Astrocyte (in vitro differentiated cells and primary cell): ENCODE results near the gene ARHGEF35. TPM values are rescaled to one million over a fixed set of nuclear protein-coding genes. Genes with fewer than 3 reads are reported as not detected.

Source experiments
- DNase-seq: peaks from one replicate; pipeline ENCODE4 v3.0.0-alpha.2; 2010; ENCODE audit warnings: low read depth
- FAIRE-seq: peaks from 2 replicates; lab custom pipeline; 2011; peaks lifted over from hg19 to GRCh38; lab: Jason Lieb, UNC
- H2AFZ ChIP-seq: 2 replicates; pipeline ENCODE4 v1.6.0; 2012; ENCODE audit warnings: low read depth, low read length, inconsistent platforms
- H3K27ac ChIP-seq: 2 replicates; pipeline ENCODE4 v1.5.1; 2011; ENCODE audit warnings: low read depth, low read length, inconsistent platforms
- H3K27me3 ChIP-seq: 2 replicates; pipeline ENCODE4 v1.6.0; 2011; ENCODE audit warnings: low read length, inconsistent platforms; ENCODE audit not compliant: insufficient read depth
- H3K36me3 ChIP-seq: 2 replicates; pipeline ENCODE4 v1.5.1; 2011; ENCODE audit warnings: low read length, inconsistent platforms; ENCODE audit not compliant: insufficient read depth
- H3K4me1 ChIP-seq: 2 replicates; pipeline ENCODE4 v1.5.1; 2011; ENCODE audit warnings: low read length, inconsistent platforms; ENCODE audit not compliant: insufficient read depth
- H3K4me2 ChIP-seq: 2 replicates; pipeline ENCODE4 v1.6.0; 2012; ENCODE audit warnings: low read length, inconsistent platforms
- H3K4me3 ChIP-seq: 2 replicates; pipeline ENCODE4 v1.5.1; 2011; ENCODE audit warnings: low read depth, mild to moderate bottlenecking, low read length, inconsistent platforms; ENCODE audit not compliant: insufficient read depth
- H3K79me2 ChIP-seq: 2 replicates; pipeline ENCODE4 v1.6.0; 2012; ENCODE audit warnings: mild to moderate bottlenecking, low read length, inconsistent platforms; ENCODE audit not compliant: insufficient read depth
- H3K9ac ChIP-seq: 2 replicates; pipeline ENCODE4 v1.6.0; 2012; ENCODE audit warnings: mild to moderate bottlenecking, low read length, inconsistent platforms
- H3K9me3 ChIP-seq: 2 replicates; pipeline ENCODE4 v1.5.1; 2012; ENCODE audit warnings: low read depth, mild to moderate bottlenecking, low read length, inconsistent platforms; ENCODE audit not compliant: insufficient read depth
- H4K20me1 ChIP-seq: 2 replicates; pipeline ENCODE4 v1.6.0; 2012; ENCODE audit warnings: low read length, inconsistent platforms; ENCODE audit not compliant: insufficient read depth
- H3K27ac Mint-ChIP-seq: one replicate; pipeline ENCODE4 v1.8.0; 2021; ENCODE audit warnings: mild to moderate bottlenecking, mixed read lengths; ENCODE audit not compliant: unreplicated experiment
- H3K27me3 Mint-ChIP-seq: one replicate; pipeline ENCODE4 v1.8.0; 2021; ENCODE audit warnings: low read depth, mixed read lengths; ENCODE audit not compliant: unreplicated experiment
- H3K36me3 Mint-ChIP-seq: one replicate; pipeline ENCODE4 v1.8.0; 2021; ENCODE audit warnings: low read depth, mixed read lengths; ENCODE audit not compliant: unreplicated experiment
- H3K4me1 Mint-ChIP-seq: one replicate; pipeline ENCODE4 v1.8.0; 2021; ENCODE audit warnings: low read depth, mixed read lengths; ENCODE audit not compliant: unreplicated experiment
- H3K4me3 Mint-ChIP-seq: one replicate; pipeline ENCODE4 v1.8.0; 2021; ENCODE audit warnings: mild to moderate bottlenecking, moderate library complexity, mixed read lengths; ENCODE audit not compliant: unreplicated experiment
- H3K9me3 Mint-ChIP-seq: one replicate; pipeline ENCODE4 v1.8.0; 2021; ENCODE audit warnings: mild to moderate bottlenecking, mixed read lengths; ENCODE audit not compliant: unreplicated experiment
- CTCF ChIP-seq: IDR thresholded peaks from 2 replicates; pipeline ENCODE4 v1.5.1; 2011; ENCODE audit warnings: low read depth, mild to moderate bottlenecking, inconsistent platforms, low read length, moderate library complexity; ENCODE audit not compliant: insufficient read depth
- EZH2 ChIP-seq: IDR thresholded peaks from 2 replicates; pipeline ENCODE4 v1.6.1; 2012; ENCODE audit warnings: mild to moderate bottlenecking, low read length, inconsistent platforms; ENCODE audit not compliant: insufficient read depth
- total RNA-seq: library from RNA; stranded (reverse); gene quantifications from 2 replicates; pipeline ENCODE4 v1.2.1, GENCODE V29; 2021

ARHGEF35 gene
- total RNA-seq, 1 donor from 2014 or later = 5.0 TPM

GRCh38 chr7:144142187-144142586, 53.4 kb downstream of the ARHGEF35 start:
- DNase-seq (no peak), FAIRE-seq (no peak)
- no peaks in the 10 kb centered on the region for H3K79me2 ChIP-seq

GRCh38 chr7:144137501-144137900, 58.1 kb downstream of the ARHGEF35 start:
- H2AFZ ChIP-seq = no peak overlapping the region
- DNase-seq (no peak), FAIRE-seq (no peak)
- H4K20me1 ChIP-seq = no peaks in the 10 kb centered on the region
- H3K9me3 Mint-ChIP-seq = no peaks in the 10 kb centered on the region
- TF ChIP-seq CTCF (no peak), EZH2 (no peak)
- no peaks in the 10 kb centered on the region for H3K79me2 ChIP-seq
- H3K36me3 ChIP-seq = no peaks in the 10 kb centered on the region
- no peaks in the 10 kb centered on the region for H3K9me3 ChIP-seq
- H3K9ac ChIP-seq = no peak overlapping the region
- no peak overlapping the region for H3K4me2 ChIP-seq
- no peaks in the 10 kb centered on the region for H3K4me1 Mint-ChIP-seq
- H3K27ac Mint-ChIP-seq = no peak overlapping the region
- no peaks in the 10 kb centered on the region for H3K27me3 ChIP-seq
- no peak overlapping the region for H3K27ac ChIP-seq
- H3K36me3 Mint-ChIP-seq = no peaks in the 10 kb centered on the region
- H3K4me3 ChIP-seq = no peak overlapping the region
- H3K4me1 ChIP-seq = no peaks in the 10 kb centered on the region
- H3K4me3 Mint-ChIP-seq = no peak overlapping the region
- no peaks in the 10 kb centered on the region for H3K27me3 Mint-ChIP-seq

More at GRCh38 chr7:144142187-144142586, 53.4 kb downstream of the ARHGEF35 start:
- no peaks in the 10 kb centered on the region for H3K36me3 ChIP-seq
- Mint-ChIP-seq H3K36me3 (no peaks in the 10 kb centered on the region), H3K4me3 (no peak overlapping the region), H3K4me1 (no peaks in the 10 kb centered on the region), H3K9me3 (peaks cover 3% of the 10 kb centered on the region), H3K27me3 (no peaks in the 10 kb centered on the region), H3K27ac (no peak overlapping the region)
- no peak for TF ChIP-seq EZH2
- no peak for TF ChIP-seq CTCF
- H3K4me2 ChIP-seq = no peak overlapping the region
- no peaks in the 10 kb centered on the region for H3K27me3 ChIP-seq
- no peak overlapping the region for H3K4me3 ChIP-seq
- no peaks in the 10 kb centered on the region for H3K4me1 ChIP-seq
- no peak overlapping the region for H2AFZ ChIP-seq
- no peaks in the 10 kb centered on the region for H4K20me1 ChIP-seq
- H3K27ac ChIP-seq = no peak overlapping the region
- H3K9me3 ChIP-seq = peaks cover 1% of the 10 kb centered on the region
- H3K9ac ChIP-seq = no peak overlapping the region

Other genes starting within 250 kb of the ARHGEF35 start
- gene OR2F1, start 241.0 kb downstream of the ARHGEF35 start, total RNA-seq = not detected in 2 replicates
- not detected in 2 replicates for gene OR6B1, start 195.5 kb downstream of the ARHGEF35 start, total RNA-seq
- gene OR2A5, start 146.9 kb downstream of the ARHGEF35 start, total RNA-seq = not detected in 2 replicates
- gene OR2A25, start 126.0 kb downstream of the ARHGEF35 start, total RNA-seq = not detected in 2 replicates
- gene OR2A12, start 109.6 kb downstream of the ARHGEF35 start, total RNA-seq = not detected in 2 replicates
- not detected in 2 replicates for gene OR2A2, start 86.2 kb downstream of the ARHGEF35 start, total RNA-seq
- gene OR2A14, start 72.7 kb downstream of the ARHGEF35 start, total RNA-seq = not detected in 2 replicates
- gene CTAGE4, start 12.4 kb downstream of the ARHGEF35 start, total RNA-seq = 0.99 and 1.4 TPM in 2 replicates
- not detected in 2 replicates for gene OR2A42, start 43.8 kb upstream of the ARHGEF35 start, total RNA-seq
- 0.62 and 0.64 TPM in 2 replicates for gene OR2A7, start 69.0 kb upstream of the ARHGEF35 start, total RNA-seq
- 0.96 and 0.98 TPM in 2 replicates for gene CTAGE8, start 73.5 kb upstream of the ARHGEF35 start, total RNA-seq
- not detected in 2 replicates for gene OR2A1, start 116.6 kb upstream of the ARHGEF35 start, total RNA-seq
- 9.3 and 10.5 TPM in 2 replicates for gene ARHGEF5, start 159.6 kb upstream of the ARHGEF35 start, total RNA-seq
- gene NOBOX, start 207.9 kb upstream of the ARHGEF35 start, total RNA-seq = not detected in 2 replicates